Effector memory CD4-positive, alpha-beta T cell (primary cell): ENCODE results near the gene SH3PXD2A.
A peak's percentile ranks its signal among the peaks of the same experiment; 100 is the strongest.

ENCODE experiments used
- DNase-seq, 3 donors: peaks; one replicate each; pipeline ENCODE4 v3.0.0-alpha.2; 2020
- H3K27ac ChIP-seq: 2 replicates; pipeline ENCODE4 v1.7.0; 2013; ENCODE audit warnings: mild to moderate bottlenecking, low read length, moderate library complexity; ENCODE audit not compliant: insufficient read depth, poor library complexity, severe bottlenecking
- H3K27me3 ChIP-seq: replicated peaks from 2 replicates; pipeline ENCODE4 v1.7.0; 2013; ENCODE audit warnings: mild to moderate bottlenecking, low read length; ENCODE audit not compliant: insufficient read depth, control insufficient read depth, poor library complexity, severe bottlenecking
- H3K36me3 ChIP-seq: 2 replicates; pipeline ENCODE4 v1.7.0; 2013; ENCODE audit warnings: mild to moderate bottlenecking, low read length, moderate library complexity; ENCODE audit not compliant: control insufficient read depth, insufficient read depth
- H3K4me1 ChIP-seq: 2 replicates; pipeline ENCODE4 v1.7.0; 2013; ENCODE audit warnings: low read length, mild to moderate bottlenecking; ENCODE audit not compliant: control insufficient read depth, insufficient read depth, poor library complexity, severe bottlenecking
- H3K4me3 ChIP-seq: 2 replicates; pipeline ENCODE4 v1.7.0; 2013; ENCODE audit warnings: low read length, low read depth, mild to moderate bottlenecking; ENCODE audit not compliant: insufficient read depth, poor library complexity, severe bottlenecking
- H3K9me3 ChIP-seq: 2 replicates; pipeline ENCODE4 v1.7.0; 2013; ENCODE audit warnings: mild to moderate bottlenecking, low read length, moderate library complexity; ENCODE audit not compliant: control insufficient read depth

Gene SH3PXD2A

DNA sequence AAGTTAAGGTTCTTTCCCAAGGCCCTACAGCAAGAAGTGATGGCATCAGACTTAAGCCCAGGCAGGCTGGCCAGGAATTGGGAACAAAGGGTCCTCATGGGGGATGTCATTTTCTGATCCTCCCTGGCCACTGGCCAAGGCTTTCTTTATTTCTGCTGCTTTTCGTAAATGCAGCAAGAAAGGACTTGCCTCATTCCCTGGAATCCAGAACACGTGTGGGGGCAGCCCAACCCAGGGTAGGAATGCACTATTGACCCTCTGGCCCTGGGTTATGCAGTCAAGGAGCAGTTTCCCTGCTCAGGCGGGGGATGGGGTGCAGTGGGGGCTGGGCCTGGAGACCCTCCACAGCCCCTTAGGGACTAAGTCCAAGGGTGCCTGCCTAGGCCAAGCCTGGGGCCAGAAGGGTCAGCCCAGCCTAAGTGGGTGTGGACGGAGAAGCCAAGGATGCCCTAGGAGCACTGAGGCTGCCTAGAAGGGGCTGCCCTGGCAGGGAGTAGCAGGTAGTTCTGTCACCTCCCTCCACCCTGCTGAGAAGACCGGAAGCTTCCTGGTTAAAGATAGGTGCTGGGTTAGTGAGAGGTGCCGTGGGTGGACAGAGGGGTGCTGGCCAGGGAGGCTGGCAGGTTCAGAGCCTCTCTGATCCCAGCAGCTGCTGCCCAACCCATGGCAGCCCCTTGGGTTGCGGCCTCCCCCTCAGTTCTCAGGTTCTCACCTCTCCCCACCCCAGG, 179.2 kb downstream of the SH3PXD2A start:
- Histone ChIP-seq H3K9me3 (no peaks in the 10 kb centered on the region), H3K27ac (peak overlapping the region; percentile 6), H3K4me3 (no peak overlapping the region), H3K4me1 (peaks cover 20% of the 10 kb centered on the region), H3K27me3 (no peaks in the 10 kb centered on the region), H3K36me3 (no peaks in the 10 kb centered on the region)
- DNase-seq: no peak

DNA sequence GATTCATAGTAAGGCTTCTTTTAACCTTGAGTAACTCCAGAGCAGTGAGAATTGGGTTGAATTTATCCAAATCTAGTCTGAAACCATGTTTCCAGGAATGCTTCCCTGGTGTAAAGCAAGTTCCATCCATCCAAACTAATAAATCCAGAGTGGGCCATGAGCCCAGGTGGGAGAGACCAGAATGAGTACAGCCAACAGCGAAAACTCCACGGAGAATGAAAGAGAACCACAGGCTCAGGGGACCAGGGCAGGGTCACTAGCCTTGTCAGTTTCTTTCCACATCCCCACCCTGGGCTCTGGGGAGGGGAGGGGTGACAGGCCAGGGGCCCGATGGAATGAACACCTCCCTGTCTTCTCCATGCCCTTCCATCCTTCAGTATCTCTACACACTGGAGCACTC, 181.8 kb downstream of the SH3PXD2A start:
- no peak overlapping the region for H3K4me3 ChIP-seq
- peaks cover 21% of the 10 kb centered on the region for H3K4me1 ChIP-seq
- no peaks in the 10 kb centered on the region for H3K36me3 ChIP-seq
- H3K27ac ChIP-seq: no peak overlapping the region
- no peaks in the 10 kb centered on the region for H3K9me3 ChIP-seq
- DNase-seq: no peak
- H3K27me3 ChIP-seq: no peaks in the 10 kb centered on the region

DNA sequence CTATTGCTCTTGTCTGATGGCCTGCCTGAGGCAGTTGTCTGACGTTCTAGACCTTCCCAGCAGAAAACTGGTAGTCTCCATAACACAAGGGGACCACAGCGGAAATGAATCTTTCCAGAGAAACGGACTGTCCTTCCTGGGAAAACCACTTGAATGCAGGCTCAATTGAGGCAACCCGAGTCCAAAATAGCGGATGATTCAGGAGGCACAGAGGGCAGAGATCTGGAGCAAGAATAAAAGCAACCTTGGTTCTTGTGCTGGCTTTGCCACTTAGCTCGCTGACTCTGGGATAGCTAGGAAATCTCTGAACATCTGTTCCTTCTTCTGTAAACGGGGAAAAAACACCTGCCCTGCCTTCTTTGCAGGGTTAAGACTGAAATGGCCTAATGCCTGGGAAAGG, 183.0 kb downstream of the SH3PXD2A start:
- no peak for DNase-seq
- H3K27me3 ChIP-seq: no peaks in the 10 kb centered on the region
- H3K36me3 ChIP-seq: no peaks in the 10 kb centered on the region
- H3K4me3 ChIP-seq: no peak overlapping the region
- no peaks in the 10 kb centered on the region for H3K9me3 ChIP-seq
- no peak overlapping the region for H3K27ac ChIP-seq
- H3K4me1 ChIP-seq: peaks cover 15% of the 10 kb centered on the region

DNA sequence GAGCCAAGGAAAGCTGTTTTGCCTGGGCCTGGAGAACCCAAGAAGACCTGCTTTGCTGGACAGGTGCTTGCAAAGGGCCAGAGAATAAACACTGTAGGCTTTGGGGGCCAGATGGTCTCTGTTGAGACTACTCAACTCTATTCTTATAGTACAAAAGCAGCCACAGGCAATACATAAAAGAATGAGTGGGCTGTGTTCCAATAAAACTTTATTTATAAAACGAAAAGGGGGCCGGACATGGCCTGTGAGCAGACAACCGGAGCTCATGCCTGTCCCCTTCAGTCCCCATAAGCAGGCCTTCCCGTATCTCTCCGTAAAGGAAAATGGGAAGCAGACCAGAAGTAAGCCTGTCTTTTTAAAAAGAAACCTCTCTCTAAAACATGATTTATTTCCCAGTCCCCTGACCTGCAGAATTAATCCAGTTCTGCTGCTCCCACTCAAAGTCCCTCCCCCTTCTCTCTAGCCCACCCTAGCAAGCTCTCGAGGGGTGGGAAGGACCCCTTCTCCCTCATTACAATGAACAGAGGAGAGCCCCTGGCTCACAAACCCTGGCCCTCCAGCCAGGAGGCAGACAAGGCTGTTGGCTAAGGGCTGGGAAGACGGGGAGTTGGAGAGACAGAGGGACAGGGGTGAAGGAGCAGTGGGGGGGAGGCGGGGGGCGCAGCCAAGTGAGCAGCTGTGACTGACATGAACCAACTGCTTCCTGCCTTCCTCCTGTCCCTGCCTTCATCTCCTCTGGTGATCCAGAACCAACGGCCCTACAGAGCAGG, 184.1 kb downstream of the SH3PXD2A start:
- no peak for DNase-seq
- Histone ChIP-seq H3K27ac (no peak overlapping the region), H3K4me1 (peaks cover 11% of the 10 kb centered on the region), H3K27me3 (no peaks in the 10 kb centered on the region), H3K9me3 (no peaks in the 10 kb centered on the region), H3K36me3 (no peaks in the 10 kb centered on the region), H3K4me3 (no peak overlapping the region)

DNA sequence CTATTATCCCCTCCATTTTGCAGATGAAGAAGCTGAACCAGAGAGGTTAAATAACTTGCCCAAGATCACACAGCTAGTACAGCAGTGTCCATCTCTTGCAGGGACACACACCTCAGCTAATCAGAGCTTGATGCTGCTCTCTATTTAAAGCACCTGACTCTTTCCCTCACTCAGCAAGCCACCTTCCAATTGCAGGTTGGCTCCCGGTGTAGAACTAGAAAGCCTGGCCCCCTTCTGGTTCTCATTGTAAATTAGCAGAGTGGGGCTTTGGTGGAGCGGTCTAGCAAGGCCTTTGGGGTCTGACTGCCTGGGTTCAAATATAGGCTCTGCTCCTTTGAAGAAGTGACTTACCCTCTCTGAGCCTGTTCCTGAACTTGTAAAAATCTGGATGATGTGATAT, 185.4 kb downstream of the SH3PXD2A start:
- no peaks in the 10 kb centered on the region for H3K36me3 ChIP-seq
- H3K4me1 ChIP-seq: peaks cover 11% of the 10 kb centered on the region
- no peak overlapping the region for H3K4me3 ChIP-seq
- H3K9me3 ChIP-seq: no peaks in the 10 kb centered on the region
- no peak overlapping the region for H3K27ac ChIP-seq
- H3K27me3 ChIP-seq: no peaks in the 10 kb centered on the region
- no peak for DNase-seq

DNA sequence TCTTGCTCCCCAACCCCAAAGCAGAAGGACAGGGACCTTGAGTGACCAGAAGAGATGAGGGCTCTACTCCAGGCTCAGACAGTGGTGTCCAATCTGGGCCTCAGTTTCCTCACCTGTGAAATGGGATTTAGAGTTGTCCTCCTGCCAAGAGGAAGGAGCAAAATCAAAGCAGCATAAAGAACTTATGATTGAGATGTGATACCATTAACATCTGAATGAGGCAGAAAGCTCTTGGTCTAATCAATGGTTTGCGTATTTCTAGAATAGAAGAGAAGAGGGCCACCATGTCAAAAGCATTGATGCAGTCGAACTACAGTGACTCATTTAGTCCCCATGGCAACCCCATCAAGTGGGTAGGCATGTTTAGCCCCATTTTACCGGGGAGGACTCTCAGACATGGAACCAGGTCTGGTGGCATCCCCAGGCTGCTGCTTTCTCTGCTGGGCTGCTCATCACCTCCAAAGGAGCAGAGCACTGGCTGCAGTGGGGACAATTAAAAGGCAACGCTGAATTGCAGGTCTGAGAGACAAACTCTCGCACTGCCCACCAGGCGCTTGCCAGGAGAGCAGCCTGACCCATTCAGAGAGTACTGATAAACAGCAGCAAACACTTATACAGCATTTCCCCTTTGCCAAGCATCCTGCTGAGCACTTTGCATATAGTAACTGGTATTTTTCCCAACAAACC, 186.0 kb downstream of the SH3PXD2A start:
- no peak for DNase-seq
- Histone ChIP-seq H3K27ac (no peak overlapping the region), H3K4me3 (no peak overlapping the region), H3K36me3 (no peaks in the 10 kb centered on the region), H3K27me3 (no peaks in the 10 kb centered on the region), H3K9me3 (no peaks in the 10 kb centered on the region), H3K4me1 (peaks cover 11% of the 10 kb centered on the region)

DNA sequence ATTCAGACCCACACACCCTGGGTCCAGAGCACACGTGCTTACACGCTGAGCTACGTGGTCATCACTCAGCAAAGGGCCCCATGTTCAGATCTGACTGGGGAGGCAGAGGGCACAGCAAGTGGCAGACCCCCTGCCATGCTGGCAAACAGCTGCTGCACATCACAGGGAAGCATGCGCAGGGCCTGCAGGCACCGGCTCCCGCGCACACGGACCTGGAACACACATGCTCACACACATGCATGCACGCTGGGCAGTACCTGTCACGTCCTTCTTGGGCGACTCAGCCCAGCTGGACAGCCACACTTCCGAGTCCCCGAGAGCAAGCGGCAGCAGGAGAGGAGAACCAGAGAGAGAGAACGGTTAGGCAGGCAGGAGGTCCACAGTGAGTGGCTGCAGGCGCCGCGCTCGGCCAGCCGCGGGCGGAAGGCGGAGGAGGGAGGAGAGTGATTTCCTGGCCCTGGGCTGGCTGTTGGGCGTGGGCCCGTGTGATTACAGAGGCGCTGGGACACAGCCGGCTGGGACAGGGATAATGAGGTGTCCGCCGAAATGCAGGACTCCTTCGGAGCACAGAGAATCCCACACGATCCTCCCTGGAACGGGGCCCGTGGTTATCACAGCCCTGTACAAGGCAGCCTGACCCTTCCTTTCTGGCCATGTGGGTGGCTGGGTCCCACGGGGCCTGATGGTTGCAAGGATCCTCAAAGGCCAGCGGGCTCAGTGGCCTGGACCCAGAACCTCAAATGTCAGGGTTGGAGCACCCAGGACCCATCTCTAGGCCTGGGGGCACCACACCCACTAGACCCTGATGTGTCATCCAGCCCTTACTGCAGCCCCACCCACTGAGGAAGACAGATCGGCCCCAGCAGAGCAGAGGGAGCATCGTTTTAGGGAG, 186.8 kb downstream of the SH3PXD2A start:
- Histone ChIP-seq H3K4me1 (peaks cover 11% of the 10 kb centered on the region), H3K4me3 (no peak overlapping the region)

DNA sequence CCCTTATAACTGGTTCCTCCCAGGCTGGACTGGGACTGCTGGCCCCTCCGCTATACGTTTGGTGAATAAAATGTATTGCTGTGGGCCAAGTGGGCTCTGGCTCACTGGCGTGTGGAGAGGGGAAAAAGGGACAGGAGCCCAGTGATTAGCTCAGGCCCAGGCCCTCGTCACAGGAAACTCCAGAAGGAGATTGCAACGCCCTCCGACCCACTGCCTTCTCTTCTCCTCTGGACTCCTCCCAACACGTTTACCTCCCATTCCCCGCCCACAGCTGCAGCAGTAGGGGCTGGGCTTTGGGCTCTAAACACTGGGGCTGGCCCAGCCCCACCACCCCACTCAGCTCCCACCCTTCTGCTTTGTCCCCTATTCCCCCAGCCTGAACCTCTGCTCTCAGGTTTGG, 188.0 kb downstream of the SH3PXD2A start:
- peaks cover 11% of the 10 kb centered on the region for H3K4me1 ChIP-seq
- DNase-seq: no peak
- H3K4me3 ChIP-seq: no peak overlapping the region
- H3K27ac ChIP-seq: no peak overlapping the region
- H3K9me3 ChIP-seq: no peaks in the 10 kb centered on the region
- no peaks in the 10 kb centered on the region for H3K36me3 ChIP-seq
- no peaks in the 10 kb centered on the region for H3K27me3 ChIP-seq

More for the DNA sequence above, 186.8 kb downstream of the SH3PXD2A start:
- H3K9me3 ChIP-seq: no peaks in the 10 kb centered on the region
- no peaks in the 10 kb centered on the region for H3K27me3 ChIP-seq
- H3K27ac ChIP-seq: no peak overlapping the region
- no peaks in the 10 kb centered on the region for H3K36me3 ChIP-seq
- no peak for DNase-seq

DNA sequence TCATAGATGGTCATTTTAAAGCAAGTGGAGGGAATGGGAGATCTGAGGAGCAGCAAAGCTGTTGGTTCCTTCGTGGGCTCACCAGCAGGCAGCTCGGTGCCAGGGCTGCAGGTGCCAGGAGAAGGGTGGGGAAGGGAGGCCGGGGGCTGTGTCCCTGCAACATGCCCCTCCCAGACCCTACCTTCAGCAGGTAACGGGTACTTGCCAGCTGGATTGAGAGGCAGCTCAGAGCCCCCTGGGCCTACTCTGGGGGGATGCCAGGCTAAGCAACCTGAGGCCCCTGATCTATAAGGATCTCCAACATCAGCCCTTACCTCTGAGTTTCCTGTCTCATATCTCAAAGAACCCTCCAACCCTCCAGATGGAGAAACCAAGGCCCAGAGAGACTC, 188.6 kb downstream of the SH3PXD2A start:
- H3K36me3 ChIP-seq: no peaks in the 10 kb centered on the region

More for the DNA sequence above, 188.6 kb downstream of the SH3PXD2A start:
- H3K4me1 ChIP-seq: peaks cover 11% of the 10 kb centered on the region
- no peak overlapping the region for H3K27ac ChIP-seq
- no peak overlapping the region for H3K4me3 ChIP-seq
- no peaks in the 10 kb centered on the region for H3K9me3 ChIP-seq
- no peaks in the 10 kb centered on the region for H3K27me3 ChIP-seq
- no peak for DNase-seq
